GM21529 (cell line): ENCODE measurements around the gene CFAP53.
"Not testable (repeated sequence)": the region's sequence is repeated elsewhere in the genome, so short reads cannot be mapped to it uniquely, and the experiment has no call there.

ENCODE experiments used
- ATAC-seq: cut with Tn5 transposase; IDR thresholded peaks from one replicate; pipeline ENCODE4 v1.9.1; 2021; ENCODE audit not compliant: unreplicated experiment

CFAP53 gene

DNA sequence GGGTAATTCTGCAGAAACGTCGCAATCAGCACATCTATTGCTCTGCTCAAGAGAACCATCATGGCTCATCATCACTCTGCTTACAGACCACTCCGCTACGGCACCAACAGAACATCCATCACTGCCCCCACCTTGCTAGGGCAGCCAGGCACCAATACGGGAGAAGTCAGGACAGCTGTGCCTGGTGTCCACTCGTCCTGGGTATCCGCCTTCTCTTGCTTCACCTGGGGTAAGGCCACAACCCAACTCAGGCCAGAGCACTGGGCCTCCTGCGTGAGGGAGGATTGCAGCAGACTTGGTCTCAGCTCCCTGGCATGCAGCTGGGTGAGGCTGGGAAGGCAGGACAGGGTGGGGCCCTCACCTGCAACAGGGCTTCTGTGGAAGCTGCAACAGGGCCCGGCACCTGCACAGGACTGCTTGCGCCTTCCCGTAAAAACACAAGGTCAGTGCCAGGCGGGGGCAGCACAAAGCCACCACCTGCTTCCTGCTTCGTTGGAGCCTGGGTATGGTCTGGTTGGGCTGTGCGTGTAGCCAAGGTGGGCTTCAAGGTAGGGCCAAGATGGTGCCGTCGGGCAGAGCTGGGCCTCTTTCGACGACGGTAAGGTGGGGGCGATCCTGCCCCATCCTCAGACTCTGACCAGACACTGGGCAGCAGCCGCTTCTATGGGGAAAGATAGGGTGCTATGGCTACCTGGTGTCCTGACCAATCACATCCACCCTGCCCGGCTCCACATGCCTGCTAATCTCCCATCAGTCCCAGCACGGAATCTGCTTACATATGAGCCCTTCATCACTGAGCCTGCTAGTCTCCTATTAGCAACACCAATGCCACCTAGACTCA, 7.1 kb upstream of the CFAP53 start:
- ATAC-seq, result no peak

DNA sequence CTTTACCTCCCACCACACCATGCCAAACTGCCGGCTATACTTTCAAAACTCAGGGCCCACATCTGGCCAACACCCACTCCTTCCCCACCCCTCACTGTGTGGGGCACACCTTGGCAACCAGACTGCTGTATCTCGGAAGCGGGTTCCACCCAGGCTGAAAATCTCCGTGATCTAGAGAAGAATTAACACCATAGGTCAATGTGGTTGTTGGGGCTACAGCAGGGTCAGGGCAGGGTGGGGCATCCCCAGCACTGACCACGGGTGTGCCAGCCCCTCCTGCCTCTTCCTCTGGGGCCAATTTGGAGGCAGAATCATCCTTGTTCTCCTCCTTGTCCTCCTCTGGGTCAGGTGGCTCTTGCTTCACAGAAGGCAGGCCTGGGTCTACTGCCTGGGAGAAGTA, 6.3 kb upstream of the CFAP53 start:
- ATAC-seq, result no peak

DNA sequence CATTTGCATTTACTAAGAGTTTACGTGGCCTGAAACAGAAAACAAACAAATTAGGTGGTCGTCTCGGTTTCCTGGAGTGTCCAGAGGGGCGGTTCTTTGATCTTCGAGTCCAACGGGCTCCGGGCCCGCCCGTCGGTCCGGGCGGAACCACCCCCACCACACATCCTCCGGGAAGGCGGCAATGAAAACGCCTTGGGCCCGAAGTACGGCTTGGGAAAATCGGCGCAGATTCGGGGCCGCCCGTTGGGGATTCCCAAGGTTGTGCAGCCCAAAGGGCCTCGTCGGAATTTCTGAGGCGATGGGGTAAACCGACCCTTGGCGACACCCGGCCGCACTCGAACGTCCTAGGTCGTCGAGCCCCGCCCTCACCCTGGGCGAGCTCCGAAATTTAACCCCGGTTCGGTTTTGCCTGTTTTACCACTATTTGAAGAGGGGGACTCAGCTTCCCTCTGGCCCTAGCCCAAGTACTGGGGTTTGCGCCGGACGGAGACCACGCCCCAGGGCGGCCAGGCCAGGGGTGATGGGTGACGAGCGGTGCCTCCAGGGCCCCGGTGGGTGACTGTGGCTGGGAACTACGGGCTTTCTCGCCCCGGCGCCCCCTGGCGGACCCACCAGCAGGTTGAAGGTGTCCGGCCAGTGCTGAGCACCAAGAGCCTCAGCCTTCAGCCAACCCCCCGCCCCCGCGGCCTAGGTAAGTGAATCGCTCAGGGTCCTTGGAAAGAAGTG, 1.9 kb upstream of the CFAP53 start:
- ATAC-seq, result peak; percentile 71

DNA sequence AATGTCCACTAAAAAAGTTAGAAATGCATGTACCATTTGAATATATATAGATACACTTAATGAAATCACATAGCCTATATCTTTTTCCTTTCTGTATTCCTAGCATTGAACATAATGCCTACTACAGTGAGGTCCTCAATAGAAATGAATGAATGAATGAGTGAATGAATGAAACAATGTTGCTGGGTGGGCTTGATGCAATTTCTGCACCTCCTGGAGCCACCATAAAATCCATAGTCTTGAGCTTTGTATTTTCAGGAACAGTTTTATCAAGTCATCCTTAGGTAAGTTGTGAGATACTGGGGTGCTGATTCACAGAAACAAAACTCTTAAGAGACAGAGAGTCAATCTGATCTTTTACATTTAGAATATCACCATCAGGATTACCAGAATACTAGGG, 3.3 kb downstream of the CFAP53 start:
- ATAC-seq, result no peak

DNA sequence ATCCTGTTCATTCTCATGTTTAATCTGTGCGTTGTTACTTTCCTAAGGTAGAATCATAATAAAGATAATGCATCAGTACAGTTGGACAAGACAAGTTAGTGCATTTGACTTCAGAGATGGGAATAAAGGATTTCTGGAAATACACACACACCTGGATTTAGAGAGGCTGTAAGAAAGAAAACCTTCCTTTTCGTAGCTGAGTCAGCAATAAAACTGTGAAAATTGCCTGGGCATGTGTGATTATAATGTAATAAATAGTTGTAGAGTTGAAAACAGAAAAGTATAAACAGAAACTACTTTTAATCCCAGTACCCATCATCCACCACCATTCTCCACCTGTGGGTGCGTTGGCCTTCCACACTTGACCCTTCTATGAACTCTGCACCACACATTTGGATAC, 15.4 kb downstream of the CFAP53 start:
- ATAC-seq, result no peak

DNA sequence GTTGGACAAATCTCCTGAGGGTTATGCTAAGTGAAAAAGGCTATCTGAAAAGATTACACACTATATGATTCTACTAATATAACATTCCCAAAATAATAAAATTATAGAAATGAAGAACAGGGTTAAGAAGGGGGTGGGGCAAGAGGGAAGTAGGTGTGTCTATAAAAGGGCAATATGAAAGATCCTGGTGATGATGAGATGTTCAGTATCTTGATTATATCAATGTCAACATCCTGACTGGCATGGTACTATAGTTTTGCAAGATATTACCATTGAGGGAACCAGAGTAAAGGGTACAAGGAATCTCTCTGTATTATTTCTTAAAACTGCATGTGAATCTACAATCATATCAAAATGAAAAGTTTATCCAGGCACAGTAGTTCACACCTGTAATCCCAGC, 16.7 kb downstream of the CFAP53 start:
- ATAC-seq, result no peak

DNA sequence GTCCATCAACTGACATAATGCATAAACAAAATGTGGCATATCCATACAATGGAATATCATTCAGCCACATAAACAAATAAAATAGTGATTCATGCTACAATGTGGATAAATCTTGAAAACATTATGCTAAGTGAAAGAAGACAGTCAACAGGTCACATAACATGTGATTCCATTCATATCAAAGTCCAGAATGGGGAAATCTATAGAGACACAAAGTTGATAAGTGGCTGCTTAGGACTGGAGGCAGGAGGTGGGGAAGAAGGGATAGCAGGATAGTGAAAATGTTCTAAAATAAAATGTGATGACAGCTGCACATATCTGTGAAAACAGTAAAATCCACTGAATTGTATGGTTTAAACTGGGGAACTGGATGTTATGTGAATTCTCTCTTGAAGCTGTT, 18.7 kb downstream of the CFAP53 start:
- no peak for ATAC-seq

DNA sequence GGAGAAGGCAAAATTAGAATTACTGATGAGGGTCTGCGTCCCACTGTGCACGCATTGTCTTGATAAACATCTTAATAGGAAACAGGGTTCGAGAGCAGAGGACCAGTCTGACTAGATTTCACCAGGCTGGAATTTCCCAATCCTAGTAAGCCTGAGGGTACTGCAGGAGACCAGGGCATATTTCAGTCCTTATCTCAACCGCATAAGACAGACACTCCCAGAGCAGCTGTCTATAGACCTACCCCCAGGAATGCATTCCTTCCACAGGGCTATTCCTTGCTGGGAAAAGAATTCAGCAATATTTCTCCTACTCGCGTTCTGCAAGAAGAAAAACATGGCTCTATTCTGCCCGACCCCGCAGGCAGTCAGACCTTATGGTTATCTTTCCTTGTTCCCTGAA, 24.5 kb downstream of the CFAP53 start:
- not testable (repeated sequence) for ATAC-seq

DNA sequence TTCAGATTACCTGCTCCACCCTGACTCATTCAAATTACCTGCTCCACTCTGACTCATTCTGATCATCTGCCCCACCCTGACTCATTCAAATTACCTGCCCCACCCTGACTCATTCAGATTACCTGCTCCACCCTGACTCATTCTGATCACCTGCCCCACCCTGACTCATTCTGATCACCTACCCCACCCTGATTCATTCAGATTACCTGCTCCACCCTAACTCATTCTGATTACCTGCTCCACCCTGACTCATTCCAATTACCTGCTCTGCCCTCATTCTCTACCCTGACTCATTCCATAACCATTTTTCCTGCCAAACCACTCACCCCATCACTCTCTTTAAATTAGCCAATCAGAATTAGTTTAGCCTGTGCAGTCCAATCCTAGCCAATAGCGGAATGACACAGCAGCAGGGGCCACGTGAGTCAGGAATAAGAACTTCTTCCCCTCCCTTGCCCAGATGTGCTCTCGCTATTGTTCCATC, 26.2 kb downstream of the CFAP53 start:
- ATAC-seq, result no peak

DNA sequence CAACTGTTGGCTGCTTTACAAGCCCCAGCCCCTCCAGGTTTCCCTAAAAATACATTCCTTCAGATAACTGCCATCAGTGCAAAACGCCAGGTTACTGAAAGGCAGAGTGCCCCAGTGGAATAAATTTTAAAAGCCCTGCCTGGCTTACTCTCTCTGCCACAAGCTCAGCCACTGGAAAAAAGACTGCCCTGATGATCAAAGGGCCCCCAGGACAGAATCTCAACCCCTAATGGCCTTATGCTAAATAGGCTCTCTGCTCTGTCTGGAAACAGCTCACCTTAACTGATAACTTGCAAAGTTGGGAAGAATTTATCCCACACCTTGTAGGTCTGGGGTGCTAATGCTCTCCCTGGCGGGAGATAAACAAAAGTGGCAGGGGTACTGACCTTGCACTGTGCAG, 33.9 kb downstream of the CFAP53 start:
- no peak for ATAC-seq

DNA sequence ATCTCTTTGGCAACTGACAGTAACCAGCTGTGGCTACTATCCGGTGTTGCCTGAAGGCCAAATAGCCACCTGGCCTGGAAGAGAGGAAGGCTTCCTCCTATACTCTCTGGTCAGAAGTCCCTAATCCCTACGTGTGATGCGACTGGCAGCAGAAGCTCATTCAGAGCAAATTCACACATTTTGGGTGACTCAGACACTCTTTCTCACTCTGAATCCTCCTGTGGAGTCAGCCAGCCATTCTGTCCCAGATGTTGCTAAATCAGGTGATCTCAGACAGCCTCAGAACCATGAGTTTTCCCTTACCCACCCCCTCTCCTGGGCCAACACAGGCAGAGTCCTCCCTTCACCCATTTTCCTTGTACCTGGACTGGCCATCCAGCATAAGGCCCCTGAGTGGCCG, 34.7 kb downstream of the CFAP53 start:
- ATAC-seq, result no peak

DNA sequence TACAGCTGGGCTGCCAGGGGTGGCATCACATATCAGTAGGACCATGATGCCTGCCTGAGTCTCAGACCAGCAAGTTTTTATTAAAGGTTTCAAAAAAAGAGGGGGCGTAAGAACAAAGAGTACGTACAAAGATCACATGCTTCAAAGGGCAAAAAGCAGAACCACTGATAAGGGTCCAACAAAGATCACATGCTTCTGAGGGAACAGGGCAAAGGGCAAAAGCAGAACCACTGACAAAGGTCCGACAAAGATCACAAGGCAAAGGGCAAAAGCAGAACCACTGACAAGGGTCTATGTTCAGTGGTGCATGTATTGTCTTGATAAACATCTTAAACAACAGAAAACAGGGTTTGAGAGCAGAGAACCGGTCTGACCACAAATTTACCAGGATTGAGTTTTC, 46.0 kb downstream of the CFAP53 start:
- not testable (repeated sequence) for ATAC-seq

DNA sequence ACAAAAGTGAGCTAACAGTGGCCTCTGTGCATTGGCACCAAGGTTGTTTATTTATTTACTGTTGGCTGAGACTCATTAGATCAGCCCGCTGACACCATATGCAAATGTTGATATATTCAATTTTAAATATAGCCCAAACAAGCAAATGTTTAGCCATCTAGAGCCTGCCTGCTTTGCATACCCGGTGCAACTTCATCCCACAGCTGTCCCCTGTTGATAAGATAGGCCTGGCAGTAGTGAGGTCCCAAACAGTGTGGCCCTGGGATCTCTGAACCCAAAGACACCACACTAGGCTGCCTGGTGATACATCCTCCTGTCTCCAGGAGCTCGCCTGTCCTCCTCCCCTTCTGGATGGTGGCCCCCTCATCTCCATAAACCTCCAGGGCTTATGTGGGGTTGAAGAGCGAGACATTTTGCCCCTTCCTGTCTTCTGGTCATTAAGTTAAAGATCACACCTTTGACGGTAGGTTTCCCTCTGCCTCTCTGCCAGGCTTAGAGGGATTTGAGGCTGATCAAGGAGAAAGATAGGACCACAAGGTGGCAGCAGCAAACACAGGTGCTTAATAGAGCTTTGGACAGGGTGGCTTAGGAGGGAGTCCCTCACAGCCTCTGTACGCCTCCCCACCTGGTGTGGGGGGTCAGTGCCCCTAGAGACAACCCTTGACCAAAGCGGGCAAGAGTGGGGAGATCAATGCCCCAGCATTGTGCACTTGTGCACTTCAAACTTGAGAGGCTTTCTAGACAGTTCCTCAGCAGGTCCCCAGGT, 47.7 kb downstream of the CFAP53 start:
- peak; percentile 74 for ATAC-seq

DNA sequence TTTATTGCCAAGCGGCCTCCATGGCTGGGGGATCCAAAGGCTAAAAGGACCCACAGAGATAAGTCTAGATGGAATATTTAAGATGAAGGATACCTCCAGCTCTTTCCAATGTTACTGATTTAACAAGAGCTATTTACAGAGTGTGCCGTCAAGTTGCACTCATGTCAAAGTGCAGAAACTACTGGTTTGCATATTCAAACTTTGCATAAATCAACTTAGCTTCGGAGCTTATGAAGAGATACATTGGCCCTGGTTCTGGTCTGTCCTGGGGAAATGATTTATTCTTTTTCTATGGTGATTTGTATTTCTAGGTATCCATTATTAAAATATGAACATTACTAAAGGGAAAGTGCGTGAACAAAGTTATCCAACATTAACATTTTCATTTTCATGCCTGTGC, 57.0 kb downstream of the CFAP53 start:
- ATAC-seq, result no peak

DNA sequence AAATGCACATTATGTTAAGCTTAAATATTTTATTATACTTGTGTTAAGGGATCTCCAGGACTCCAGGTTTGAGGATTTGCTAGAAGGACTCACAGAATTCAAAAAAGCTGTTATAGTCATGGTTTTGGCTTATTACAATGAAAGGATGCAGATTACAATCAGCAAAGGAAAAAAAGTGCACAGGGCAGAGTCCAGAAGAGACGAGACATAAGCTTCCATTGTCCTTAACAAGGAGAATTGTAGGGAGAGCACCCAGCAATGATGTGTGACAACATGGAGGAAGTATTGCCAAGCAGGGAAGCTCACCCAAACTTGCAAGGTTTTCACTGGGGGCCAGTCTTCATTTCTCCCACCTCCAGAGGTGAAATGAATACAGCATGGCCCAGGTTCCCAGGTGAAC, 58.6 kb downstream of the CFAP53 start:
- no peak for ATAC-seq

DNA sequence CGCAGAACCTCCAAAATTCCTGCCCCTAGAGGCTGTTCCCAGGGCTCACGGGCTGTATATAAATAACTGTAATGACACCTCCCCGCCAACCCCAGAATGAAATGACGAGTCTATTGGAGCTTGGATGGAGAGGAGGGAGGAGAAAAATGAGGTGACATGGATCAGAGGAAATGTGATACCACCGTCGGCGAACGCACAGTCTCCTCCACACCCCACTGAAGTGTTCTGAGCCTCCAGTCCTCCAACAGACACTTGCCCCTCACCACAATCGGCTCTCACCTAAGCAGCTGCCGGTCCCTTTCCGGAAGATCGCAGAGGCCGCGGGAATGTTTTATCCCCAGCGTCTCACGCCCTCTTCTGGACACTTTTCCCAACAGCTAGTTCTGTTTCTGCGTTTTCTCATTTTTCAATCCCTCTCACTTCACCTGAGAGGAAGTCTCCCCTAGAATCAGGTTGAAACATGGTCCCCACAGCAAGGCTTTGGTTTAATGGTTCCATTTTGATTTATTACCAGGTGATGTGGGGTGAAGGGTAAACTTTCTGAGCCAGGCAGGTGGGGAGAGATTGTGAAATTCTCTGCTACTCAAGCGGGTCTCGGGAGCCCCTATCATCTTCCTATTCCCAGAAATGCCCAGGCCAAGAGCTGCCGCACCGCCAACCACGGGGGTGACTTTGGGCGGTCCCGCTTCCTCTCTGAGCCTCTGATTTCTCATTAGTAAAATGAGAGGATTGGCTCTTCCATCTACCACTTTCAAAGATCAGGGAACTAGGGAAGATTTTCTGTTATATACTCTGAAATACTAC, 62.3 kb downstream of the CFAP53 start:
- no peak for ATAC-seq

DNA sequence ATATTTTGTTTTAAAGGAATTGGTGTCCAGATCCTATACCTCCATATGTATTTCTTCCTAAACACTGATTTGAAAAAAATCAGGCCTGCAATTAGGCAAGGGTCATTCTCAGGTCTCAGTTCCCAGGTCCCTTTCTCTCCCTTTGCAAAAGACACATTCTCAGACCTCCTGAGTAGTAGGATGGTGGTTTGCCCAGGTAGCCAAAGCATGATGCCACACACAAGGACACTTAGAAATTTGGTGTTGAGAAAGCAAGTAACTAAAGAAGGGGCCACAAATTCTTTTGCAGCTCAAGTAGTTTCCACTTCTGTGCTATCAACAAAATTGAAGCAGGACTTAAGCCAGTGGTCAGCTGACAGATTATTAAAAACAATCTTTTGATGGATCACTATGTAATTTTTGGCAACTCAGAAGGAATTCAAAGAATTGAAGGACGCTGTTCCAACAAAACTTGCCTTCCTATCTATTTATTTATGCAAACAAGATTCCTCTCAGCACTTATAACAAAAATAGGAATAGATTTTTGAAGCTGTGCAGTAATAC, 64.7 kb downstream of the CFAP53 start:
- no peak for ATAC-seq

DNA sequence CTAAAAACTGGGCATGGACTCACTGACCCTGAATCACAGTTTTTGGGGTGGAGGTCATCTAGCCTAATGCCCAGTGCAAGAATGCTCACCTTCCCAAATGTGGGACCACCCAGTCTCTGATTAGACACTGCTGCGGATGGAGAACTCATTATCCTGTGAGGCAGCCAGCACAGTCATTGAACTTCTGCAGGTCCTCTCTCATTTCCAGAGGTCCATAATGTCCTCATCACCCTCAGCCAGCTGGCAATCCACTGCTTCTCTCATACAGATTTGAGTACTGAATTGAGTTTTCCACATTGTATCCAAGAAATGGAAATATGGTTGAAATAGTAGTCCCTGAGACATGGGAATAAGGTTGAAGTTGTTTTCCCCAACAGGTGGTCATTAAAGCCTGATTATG, 66.4 kb downstream of the CFAP53 start:
- no peak for ATAC-seq

DNA sequence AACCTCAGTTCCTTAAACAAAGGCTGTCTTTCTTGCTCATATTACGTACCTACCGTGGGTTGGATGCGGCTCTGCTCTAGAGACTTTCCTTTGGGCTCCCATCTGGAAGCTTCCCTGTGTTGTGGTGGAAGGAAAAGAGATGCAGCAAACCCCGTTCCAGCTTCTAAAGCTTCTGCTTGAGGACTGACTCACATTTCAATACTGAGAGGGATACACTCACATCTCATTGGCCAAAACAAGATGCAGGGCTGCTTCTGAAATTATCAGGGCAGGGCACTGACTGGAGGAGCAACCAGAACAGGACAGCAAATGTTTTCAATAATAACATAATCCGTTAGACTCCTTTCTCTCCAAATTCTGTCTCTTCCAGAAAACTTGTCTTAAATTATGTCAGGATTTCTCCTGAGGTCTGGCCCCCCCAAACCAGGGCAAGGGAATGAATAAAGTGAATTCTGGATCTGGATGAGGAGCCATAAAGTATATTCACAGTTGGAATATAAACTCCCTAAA, 66.9 kb downstream of the CFAP53 start:
- no peak for ATAC-seq

DNA sequence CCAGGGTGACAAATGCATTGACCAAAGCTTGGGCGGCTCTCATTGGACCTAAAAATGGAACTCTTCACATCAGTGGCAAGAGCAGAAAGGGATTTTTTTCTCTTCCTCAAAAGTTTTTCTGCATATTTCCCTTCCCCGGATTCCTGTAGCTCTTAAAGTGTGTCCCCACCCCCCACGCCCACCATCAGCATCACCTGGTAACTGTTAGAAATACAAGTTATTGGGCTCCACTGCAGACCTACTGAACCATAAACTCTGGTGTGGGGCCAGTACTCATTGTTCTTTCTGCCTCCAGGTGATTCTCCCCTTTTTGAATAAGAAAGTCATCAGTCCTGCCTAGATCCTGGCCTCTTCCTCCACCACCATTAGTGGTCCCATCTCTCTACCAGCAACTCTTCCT, 70.0 kb downstream of the CFAP53 start:
- ATAC-seq, result no peak
